ENCODE measurements around the gene IRGQ. TPM values are rescaled to one million over a fixed set of nuclear protein-coding genes. Genes with fewer than 3 reads are reported as not detected.
"Not testable (repeated sequence)": the region's sequence is repeated elsewhere in the genome, so short reads cannot be mapped to it uniquely, and the experiment has no call there.

Gene IRGQ
- total RNA-seq, 2 donors from 2014 or later: 13.6 to 16.6 TPM

DNA sequence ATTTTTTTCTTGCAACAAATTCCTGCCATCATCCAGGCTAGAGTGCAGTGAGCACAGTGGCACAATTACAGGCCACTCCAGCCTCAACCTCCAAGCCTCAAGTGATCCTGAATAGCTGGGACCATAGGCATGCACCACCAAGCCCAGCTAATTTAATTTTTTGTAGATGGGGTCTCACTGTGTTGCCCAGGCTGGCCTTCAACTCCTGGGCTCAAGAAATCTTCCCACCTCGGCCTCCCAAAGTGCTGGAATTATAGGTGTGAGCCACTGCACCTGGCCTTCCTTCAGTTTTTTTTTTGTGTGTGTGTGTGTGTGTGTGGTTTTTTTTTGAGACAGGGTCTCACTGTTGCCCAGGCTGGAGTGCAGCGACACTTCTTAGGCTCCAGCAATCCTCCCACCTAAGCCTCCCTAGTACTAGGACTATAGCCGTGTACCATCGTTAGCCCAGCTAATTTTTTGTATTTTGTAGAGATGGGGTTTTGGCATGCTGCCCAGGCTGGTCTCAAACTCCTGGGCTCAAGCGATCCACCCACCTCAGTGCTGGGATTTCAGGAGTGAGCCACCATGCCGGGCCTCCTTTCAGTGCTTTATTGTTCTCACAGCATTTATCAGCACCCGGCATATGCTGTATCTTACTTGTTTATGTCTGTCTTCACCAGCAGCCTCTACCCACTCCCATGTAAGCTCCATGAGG, 10.1 kb upstream of the IRGQ start:
- no peak overlapping the region for H3K4me3 Mint-ChIP-seq
- DNase-seq: no peak
- peaks cover 6% of the 10 kb centered on the region for H3K4me1 Mint-ChIP-seq (ENCODE audit: low read depth)
- no peaks in the 10 kb centered on the region for H3K27me3 Mint-ChIP-seq (ENCODE audit: low read depth)
- peaks cover 0 to 3% of the 10 kb centered on the region in 2 donors for H3K36me3 Mint-ChIP-seq (ENCODE audit: insufficient read depth in 2 of 2)
- H3K27ac Mint-ChIP-seq: no peak overlapping the region
- H3K9me3 Mint-ChIP-seq: no peaks in the 10 kb centered on the region
- no peak for ATAC-seq (replicated peaks in 1 of 2)

DNA sequence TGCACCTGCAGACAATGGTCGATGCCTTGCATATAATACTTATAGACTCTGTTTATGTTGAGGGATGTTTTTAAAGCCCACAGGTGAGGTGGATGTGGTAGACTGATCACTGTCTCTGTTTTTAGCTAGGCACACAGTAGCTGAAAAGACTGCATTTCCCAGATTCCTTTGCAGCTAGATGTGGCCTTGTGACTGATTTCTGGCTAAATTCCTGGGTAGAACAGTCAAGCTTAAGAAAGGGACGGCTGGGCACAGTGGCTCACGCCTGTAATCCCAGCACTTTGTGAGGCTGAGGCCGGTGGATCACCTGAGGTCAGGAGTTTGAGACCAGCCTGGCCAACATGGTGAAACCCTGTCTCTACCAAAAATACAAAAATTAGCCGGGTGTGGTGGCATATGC, 4.4 kb upstream of the IRGQ start:
- not testable (repeated sequence) for DNase-seq

DNA sequence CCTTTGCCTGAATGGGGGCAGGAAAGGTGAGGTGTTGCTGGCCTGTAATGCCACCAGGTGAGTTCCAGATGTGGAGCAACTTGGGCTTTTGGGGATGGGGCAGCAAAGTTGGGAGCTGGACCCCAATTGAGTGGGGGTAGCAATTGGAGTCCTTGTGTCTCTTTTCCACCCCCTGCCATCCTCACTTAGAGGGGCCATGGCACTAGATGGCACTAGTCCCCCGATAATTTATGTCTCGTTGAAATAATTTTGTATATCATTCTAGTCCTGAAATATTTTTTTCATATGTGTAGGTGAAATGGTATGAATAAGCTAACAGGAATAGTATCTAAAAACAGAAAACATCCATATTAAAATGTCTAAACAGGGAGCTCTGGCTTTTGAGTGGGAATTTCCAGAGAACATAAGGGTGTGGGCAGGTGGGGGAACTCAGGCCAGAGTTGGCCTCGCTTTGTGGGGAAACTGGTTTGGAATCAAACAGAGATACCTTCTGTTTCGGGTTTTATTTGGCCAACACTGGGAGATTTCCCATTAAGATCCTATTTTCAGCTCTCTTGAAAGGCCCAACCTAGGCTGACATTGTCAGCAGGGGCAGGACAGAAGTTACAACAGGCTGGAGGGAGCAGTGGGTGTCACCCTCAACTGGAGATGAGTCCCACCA, 3.8 kb upstream of the IRGQ start:
- Mint-ChIP-seq H3K4me3 (no peak overlapping the region), H3K36me3 (ENCODE audit: insufficient read depth in 2 of 2) (peaks cover 1 to 7% of the 10 kb centered on the region in 2 donors), H3K9me3 (no peaks in the 10 kb centered on the region), H3K27me3 (ENCODE audit: low read depth) (no peaks in the 10 kb centered on the region), H3K27ac (peak overlapping the region; percentile 50), H3K4me1 (ENCODE audit: low read depth) (peaks cover 23% of the 10 kb centered on the region)
- ATAC-seq (replicated peaks in 1 of 2): no peak
- DNase-seq: no peak

More for the DNA sequence above, 4.4 kb upstream of the IRGQ start:
- not testable (repeated sequence) for H3K36me3 Mint-ChIP-seq (ENCODE audit: insufficient read depth in 2 of 2); H3K9me3 Mint-ChIP-seq; H3K27ac Mint-ChIP-seq; ATAC-seq (replicated peaks in 1 of 2); H3K4me3 Mint-ChIP-seq; H3K27me3 Mint-ChIP-seq (ENCODE audit: low read depth)
- H3K4me1 Mint-ChIP-seq (ENCODE audit: low read depth): peaks cover 23% of the 10 kb centered on the region

DNA sequence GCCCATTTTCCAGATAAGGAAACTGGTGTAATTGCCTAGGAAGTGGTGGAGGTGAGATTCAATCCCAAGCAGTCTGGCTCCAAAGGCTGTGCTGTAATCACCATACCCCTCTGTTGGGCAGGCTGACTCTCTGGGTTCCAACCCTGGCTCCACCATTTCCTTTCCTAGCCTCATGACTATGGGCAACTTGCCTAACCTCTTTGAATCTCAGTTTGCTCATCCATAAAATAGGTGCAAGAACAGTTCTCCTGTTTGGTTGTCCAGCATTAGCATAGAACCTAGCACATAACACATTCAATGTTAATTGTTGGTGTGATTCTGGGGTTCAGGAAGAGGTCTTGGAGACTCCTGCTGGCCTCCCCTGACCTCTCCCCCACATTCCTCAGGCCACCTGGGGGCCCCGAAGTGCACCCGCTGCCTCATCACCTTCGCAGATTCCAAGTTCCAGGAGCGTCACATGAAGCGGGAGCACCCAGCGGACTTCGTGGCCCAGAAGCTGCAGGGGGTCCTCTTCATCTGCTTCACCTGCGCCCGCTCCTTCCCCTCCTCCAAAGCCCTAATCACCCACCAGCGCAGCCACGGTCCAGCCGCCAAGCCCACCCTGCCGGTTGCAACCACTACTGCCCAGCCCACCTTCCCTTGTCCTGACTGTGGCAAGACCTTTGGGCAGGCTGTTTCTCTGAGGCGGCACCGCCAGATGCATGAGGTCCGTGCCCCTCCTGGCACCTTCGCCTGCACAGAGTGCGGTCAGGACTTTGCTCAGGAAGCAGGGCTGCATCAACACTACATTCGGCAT, 2.7 kb upstream of the IRGQ start:
- Mint-ChIP-seq H3K27ac (peak overlapping the region; percentile 95), H3K4me1 (ENCODE audit: low read depth) (peaks cover 28% of the 10 kb centered on the region), H3K27me3 (ENCODE audit: low read depth) (no peaks in the 10 kb centered on the region), H3K4me3 (peak overlapping the region; percentile 8 to 99), H3K9me3 (no peaks in the 10 kb centered on the region), H3K36me3 (ENCODE audit: insufficient read depth in 2 of 2) (peaks cover 3 to 10% of the 10 kb centered on the region in 2 donors)
- ATAC-seq (replicated peaks in 1 of 2) (no peak), DNase-seq (no peak)

DNA sequence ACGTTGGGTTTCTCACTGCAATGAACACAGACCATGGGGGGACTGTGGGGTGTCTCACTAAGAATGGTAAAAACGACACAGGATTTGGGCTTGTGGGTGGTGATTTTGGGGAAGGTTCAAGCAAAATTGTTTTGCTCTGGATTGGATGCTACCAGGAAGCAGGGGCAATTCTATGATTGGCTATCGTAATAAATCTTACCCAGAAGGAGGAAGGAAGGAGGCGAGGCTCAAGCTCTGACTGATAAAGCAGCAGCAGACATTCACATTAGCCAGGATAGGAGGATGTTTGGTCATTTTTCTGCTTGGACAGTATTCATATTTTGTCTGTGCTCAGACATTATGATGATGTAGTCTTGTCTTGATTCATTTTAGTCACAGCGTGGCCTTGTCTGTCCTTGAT, 1.9 kb upstream of the IRGQ start:
- Mint-ChIP-seq H3K9me3 (no peaks in the 10 kb centered on the region), H3K4me1 (ENCODE audit: low read depth) (peaks cover 35% of the 10 kb centered on the region), H3K27me3 (ENCODE audit: low read depth) (no peaks in the 10 kb centered on the region), H3K27ac (peak overlapping the region; percentile 95), H3K36me3 (ENCODE audit: insufficient read depth in 2 of 2) (peaks cover 4 to 14% of the 10 kb centered on the region in 2 donors), H3K4me3 (peak overlapping the region; percentile 98 to 99)
- ATAC-seq (replicated peaks in 1 of 2): no peak
- DNase-seq: no peak

DNA sequence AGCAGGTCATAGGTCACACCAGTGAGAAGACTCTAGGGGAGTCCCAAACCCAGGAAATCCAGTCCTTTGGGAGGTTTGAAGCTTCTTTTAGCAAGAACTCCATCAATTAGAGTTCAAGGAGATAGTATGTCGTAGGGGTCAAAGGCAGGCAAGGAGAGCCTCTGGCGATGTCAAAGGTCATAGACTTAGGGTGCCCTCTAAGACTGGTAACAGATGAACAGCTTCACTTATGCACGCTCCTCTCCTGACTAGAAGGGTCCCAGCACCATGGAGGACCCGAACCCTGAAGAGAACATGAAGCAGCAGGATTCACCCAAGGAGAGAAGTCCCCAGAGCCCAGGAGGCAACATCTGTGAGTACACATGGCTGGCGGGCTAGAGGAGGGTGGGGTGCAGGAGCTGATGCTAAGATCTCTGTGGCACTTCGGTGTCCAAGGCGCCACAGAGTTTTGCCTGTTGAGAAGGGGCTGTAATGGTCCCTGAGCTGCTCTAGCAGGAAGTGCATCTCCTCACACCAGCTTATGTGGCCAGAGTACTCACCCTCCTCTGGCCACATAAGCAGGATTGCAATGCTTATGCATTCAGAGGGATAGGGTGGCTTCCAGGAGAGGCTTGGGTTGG, 1.0 kb upstream of the IRGQ start:
- H3K36me3 Mint-ChIP-seq (ENCODE audit: insufficient read depth in 2 of 2): peaks cover 6 to 17% of the 10 kb centered on the region in 2 donors
- peak overlapping the region; percentile 98 to 99 for H3K4me3 Mint-ChIP-seq
- peaks cover 35% of the 10 kb centered on the region for H3K4me1 Mint-ChIP-seq (ENCODE audit: low read depth)
- no peak for DNase-seq
- H3K9me3 Mint-ChIP-seq: no peaks in the 10 kb centered on the region
- H3K27ac Mint-ChIP-seq: peak overlapping the region; percentile 100
- H3K27me3 Mint-ChIP-seq (ENCODE audit: low read depth): no peaks in the 10 kb centered on the region
- no peak for ATAC-seq (replicated peaks in 1 of 2)

DNA sequence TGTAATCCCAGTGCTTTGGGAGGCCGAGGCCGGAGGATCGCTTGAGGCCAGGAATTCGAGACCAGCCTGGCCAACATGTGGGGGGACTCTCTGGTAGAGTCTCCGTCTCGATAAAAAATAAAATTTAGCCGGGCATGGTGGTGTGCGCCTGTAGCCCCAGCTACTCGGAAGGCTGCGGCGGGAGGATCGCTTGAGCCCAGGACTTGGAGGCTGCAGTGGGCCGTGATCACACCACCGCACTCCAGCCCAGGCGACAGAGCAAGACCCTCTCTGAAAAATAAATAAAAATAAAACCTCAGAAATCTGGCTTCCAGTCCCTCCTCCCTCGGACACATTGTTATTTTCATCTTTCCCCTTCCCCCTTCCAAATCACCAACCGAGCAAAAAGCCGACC, 332 bp downstream of the IRGQ start:
- H3K27ac Mint-ChIP-seq: peak overlapping the region; percentile 100
- ATAC-seq (replicated peaks in 1 of 2) (peak; percentile 25 to 31), DNase-seq (peak in 1 of 2 donors; percentile 39)
- H3K27me3 Mint-ChIP-seq (ENCODE audit: low read depth): no peaks in the 10 kb centered on the region
- H3K36me3 Mint-ChIP-seq (ENCODE audit: insufficient read depth in 2 of 2): peaks cover 6 to 17% of the 10 kb centered on the region in 2 donors
- peaks cover 37% of the 10 kb centered on the region for H3K4me1 Mint-ChIP-seq (ENCODE audit: low read depth)
- peak overlapping the region; percentile 98 to 99 for H3K4me3 Mint-ChIP-seq
- H3K9me3 Mint-ChIP-seq: no peaks in the 10 kb centered on the region

DNA sequence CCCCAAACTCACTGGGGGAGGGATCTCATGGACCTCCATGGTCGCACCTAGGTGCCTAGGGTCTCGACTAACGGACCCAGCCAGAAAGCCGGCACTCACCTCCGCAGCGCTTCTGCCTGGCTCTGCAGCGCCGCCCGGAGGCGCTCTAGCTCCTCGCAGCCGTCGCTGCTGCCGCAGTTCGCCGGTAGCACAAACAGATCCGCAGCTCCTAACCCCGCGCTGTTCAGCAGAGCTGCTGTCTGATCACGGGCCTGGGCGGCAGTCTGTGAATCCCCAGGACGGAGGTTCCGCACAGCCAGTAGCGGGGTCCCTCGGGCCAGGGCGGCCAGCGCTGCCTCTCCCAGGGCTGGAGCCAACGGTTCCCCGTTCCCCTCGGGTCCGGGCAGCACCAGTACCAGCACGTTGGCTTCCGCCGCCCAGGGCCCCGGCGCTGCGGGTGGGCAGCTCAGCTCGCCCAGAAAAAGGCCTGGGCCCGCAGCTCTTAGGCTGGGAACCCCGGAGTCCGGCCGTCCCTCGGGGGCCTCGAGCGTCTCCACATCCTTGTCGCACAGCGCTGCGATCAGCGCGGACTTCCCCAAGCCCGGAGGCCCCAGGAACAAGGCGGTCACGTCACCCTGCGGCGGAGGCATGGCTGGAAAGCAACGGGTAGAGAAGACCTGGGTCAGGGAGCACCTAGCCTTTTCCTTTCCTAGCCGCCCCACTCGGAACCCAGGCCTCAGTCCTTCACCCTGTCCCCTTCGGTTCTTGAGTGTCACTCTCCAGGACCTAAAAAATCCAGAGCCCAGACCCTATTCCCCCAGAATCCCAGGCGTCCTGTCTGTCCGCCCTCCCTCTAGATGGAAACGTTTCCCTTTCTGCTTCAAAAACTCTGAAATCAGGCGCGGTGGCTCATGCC, 977 bp downstream of the IRGQ start:
- Mint-ChIP-seq H3K27ac (peak overlapping the region; percentile 100), H3K27me3 (ENCODE audit: low read depth) (no peaks in the 10 kb centered on the region), H3K36me3 (ENCODE audit: insufficient read depth in 2 of 2) (peaks cover 6 to 17% of the 10 kb centered on the region in 2 donors), H3K4me1 (ENCODE audit: low read depth) (peaks cover 41% of the 10 kb centered on the region), H3K9me3 (no peaks in the 10 kb centered on the region), H3K4me3 (peak overlapping the region; percentile 98 to 99)
- peak; percentile 79 to 81 for DNase-seq
- peak; percentile 56 to 58 for ATAC-seq (replicated peaks in 1 of 2)

DNA sequence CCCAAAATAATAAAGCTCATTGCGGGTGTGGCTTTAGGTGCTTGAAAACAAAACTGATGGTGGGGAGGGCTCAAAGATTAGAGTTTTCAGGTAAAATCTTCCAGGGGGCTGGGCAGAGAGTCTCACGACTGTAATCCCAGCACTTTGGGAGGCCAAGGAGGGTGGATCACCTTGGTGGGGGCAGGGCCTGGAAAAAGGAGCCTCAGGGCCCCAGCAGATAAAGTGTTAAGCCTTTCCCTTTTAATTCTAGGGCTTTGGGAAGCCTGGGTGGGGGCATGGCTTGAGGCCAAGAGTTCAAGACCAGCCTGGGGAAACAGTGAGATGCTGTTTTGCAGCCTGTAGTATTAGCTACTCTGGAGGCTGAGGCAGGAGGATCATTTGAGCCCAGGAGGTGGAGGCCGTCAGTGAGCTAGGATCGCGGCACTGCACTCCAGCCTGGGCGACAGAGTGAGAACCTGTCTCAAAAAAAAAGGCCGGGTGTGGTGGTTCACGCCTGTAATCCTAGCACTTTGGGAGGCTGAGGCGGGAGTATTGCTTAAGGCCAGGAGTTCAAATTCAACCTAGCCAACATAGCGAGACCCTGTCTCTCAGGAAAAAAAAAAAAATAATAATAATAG, 1.7 kb downstream of the IRGQ start:
- Mint-ChIP-seq H3K27ac (peak overlapping the region; percentile 94), H3K27me3 (ENCODE audit: low read depth) (no peaks in the 10 kb centered on the region), H3K4me3 (peak overlapping the region; percentile 98 to 99), H3K4me1 (ENCODE audit: low read depth) (peaks cover 48% of the 10 kb centered on the region), H3K36me3 (ENCODE audit: insufficient read depth in 2 of 2) (peaks cover 6 to 16% of the 10 kb centered on the region in 2 donors), H3K9me3 (no peaks in the 10 kb centered on the region)
- DNase-seq (no peak), ATAC-seq (replicated peaks in 1 of 2) (no peak)

DNA sequence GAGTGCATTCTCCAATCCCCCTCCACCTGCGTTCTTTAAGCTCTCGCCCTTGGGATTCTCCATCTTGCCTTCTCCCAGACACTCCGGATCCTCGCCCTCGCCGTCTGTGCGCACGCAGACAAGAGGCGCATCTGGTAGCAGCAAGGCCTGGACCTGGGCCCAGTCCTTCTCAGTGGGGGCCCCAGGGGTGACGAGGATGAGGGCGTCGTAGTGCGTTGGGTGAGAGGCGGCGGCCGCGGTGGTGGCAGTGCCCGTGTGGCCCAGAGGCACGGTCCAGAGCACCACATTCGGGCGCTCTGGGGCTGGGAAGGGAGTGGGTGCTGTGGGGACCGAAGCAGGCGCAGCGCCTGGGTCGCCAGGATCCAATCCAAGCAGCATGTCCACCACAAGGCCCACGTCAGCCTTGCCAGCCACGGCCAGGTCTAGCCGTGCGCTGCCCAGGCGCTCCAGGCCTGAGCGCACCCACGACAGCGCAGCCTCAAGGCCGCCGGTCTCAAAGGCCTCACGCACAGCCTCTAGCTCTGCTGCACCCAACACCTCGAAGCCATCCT, 3.1 kb downstream of the IRGQ start:
- Mint-ChIP-seq H3K4me1 (ENCODE audit: low read depth) (peaks cover 45% of the 10 kb centered on the region), H3K27ac (no peak overlapping the region), H3K9me3 (no peaks in the 10 kb centered on the region), H3K36me3 (ENCODE audit: insufficient read depth in 2 of 2) (peaks cover 6 to 13% of the 10 kb centered on the region in 2 donors), H3K27me3 (ENCODE audit: low read depth) (no peaks in the 10 kb centered on the region), H3K4me3 (peak overlapping the region in 1 of 2 donors; percentile 55)
- DNase-seq (no peak), ATAC-seq (replicated peaks in 1 of 2) (no peak)

DNA sequence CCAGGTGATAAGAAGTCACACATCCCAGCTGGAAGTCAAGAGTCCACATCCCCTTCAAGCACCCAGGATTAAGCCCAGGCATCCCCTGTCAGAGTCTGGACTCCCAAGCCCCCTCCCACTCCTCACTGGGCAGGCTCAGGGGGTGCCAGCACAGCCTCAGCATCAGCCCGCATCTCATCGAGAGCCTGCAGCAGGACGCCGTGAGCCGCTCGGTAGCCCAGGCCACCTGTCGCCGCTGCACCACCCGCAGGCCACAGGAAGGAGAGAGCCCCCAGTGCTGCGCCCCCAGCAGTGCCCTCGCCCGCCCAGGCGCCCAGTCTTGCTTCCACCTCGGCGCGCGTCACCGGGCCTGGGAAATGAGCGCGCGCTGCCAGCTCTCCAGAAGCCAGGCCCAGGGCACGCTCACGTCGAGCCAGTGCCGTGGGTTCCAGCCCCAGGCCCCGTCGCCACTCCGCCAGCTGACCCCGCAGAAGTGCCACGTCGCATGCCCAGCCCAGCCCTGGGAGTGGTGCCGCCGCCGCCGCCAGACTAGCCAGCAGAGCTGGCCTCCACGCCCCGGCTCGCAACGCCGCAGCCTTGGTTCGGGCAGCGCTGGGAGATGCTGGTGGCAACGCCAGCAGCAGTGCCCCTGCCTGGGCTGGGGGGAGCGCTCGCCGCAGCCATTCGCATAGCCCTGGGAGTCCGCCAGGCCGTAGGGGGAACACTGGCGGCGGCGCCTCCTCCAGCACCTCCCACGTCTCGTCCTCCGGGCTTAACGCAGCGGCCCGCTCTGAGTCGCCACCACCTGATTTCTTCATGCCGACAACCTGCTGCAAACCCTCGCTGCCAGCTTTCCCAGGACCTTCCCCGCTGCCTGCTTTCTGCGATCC, 3.8 kb downstream of the IRGQ start:
- Mint-ChIP-seq H3K4me1 (ENCODE audit: low read depth) (peaks cover 42% of the 10 kb centered on the region), H3K9me3 (no peaks in the 10 kb centered on the region), H3K36me3 (ENCODE audit: insufficient read depth in 2 of 2) (peaks cover 6 to 13% of the 10 kb centered on the region in 2 donors), H3K4me3 (no peak overlapping the region), H3K27me3 (ENCODE audit: low read depth) (no peaks in the 10 kb centered on the region), H3K27ac (no peak overlapping the region)
- no peak for ATAC-seq (replicated peaks in 1 of 2)
- no peak for DNase-seq

Measured in activated T-cell treated with anti-CD3 and anti-CD28 coated beads, Interleukin-2, amount 50 U/mL, for 72 hours (primary cell).